GM19438 (cell line): ENCODE measurements around the gene MRFAP1.
A peak's percentile ranks its signal among the peaks of the same experiment; 100 is the strongest.
"Not testable (repeated sequence)": the region's sequence is repeated elsewhere in the genome, so short reads cannot be mapped to it uniquely, and the experiment has no call there.

ENCODE experiments used
- ATAC-seq: cut with Tn5 transposase; IDR thresholded peaks from one replicate; pipeline ENCODE4 v1.9.1; 2021; ENCODE audit warnings: low read depth; ENCODE audit not compliant: unreplicated experiment

MRFAP1 gene

DNA sequence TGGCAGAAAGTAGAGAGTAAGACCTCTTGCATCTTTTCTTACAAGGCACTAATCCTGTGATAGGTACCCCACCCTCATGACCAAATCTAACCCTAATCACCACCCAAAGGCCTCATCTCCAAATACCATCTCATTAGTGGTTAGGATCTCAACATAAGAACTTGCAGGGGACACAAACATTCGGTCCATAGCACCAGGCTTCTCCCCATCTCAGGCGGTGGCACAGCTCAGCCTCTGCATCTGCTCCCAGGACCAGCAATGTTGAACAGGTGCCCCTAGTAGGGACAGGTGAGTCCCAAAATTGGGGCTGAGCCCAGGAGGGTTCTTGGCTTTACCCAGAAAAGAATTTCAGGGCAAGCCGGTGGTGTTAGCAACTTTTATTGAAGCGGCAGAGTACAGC, 8.4 kb upstream of the MRFAP1 start:
- no peak for ATAC-seq

DNA sequence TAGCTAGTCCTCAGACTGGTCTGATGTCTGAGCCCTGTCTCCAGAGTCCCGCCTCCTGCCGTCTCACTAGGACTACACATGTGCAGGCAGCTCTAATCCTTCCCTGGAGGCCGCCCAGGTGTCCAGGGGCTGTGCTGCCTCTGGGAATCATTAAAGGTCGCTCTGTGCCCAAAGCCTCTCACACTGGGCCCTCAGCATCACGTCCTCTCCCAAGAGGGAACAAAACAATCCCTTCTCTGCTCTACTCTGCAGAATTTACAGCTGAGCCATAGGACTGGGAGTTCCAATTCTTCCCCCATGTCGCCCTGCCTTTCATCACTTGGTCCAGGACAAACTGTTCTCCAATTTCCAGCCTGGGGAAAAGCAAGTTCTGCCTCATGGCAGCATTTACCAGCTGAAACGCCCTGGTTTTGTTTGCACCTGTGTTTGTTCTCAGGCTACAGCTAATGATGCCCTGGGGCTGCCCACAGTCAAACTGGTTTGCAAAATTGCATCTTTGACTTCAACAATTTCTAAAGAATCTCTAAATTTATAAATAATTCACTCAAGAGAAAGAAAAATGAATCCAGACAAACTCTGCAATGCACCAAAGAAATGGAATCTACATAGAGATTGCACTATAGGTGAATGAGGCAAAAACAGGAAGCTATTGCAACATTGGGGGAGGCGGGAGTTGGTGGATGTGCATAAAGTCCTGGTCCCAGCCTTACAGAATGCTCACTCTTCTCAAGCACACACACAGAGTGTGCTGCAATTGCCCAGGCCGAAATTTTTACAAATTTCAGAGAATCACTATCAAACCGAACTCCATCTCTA, 7.2 kb upstream of the MRFAP1 start:
- ATAC-seq, result no peak

DNA sequence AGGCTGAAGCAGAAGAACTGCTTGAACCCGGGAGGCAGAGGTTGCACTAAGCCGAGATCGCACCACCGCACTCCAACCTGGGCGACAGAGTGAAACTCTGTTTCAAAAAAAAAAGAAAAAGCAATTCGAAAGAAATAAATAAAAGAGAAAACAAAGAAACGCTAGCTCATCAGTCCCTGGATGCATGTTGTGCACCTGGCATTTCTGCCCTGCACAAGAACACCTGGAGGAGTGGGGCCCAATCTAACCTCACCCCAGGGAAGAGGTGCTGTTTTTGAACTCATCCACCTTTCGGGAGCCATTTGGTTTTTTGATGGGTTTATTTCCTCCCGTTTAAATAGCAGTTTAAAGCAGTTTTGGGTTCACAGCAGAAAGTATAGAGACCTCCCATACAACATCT, 5.7 kb upstream of the MRFAP1 start:
- no peak for ATAC-seq

DNA sequence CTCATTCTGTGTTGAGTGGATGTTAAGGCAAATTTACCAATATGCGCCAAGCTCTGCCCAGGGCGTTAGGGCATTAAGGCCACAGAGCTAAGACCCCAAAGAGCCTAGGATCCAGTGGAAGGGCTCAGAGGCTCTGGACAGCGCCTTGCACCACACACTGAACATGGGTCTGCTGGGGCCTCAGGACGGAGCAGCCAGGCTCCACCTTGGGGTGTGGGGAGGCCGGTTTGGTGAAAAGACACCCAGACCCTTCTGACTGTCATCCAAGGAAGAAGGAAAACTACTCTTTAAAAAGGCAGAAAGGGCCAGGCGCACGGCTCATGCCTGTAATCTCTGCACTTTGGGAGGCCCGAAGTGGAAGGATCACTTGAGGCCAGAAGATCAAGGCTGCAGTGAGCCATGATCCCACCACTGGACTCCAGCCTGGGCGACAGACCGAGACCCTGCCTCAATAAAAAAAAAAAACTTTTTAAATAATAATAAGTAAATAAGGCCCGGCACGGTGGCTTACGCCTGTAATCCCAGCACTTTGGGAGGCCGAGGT, 1.3 kb upstream of the MRFAP1 start:
- ATAC-seq, result no peak

DNA sequence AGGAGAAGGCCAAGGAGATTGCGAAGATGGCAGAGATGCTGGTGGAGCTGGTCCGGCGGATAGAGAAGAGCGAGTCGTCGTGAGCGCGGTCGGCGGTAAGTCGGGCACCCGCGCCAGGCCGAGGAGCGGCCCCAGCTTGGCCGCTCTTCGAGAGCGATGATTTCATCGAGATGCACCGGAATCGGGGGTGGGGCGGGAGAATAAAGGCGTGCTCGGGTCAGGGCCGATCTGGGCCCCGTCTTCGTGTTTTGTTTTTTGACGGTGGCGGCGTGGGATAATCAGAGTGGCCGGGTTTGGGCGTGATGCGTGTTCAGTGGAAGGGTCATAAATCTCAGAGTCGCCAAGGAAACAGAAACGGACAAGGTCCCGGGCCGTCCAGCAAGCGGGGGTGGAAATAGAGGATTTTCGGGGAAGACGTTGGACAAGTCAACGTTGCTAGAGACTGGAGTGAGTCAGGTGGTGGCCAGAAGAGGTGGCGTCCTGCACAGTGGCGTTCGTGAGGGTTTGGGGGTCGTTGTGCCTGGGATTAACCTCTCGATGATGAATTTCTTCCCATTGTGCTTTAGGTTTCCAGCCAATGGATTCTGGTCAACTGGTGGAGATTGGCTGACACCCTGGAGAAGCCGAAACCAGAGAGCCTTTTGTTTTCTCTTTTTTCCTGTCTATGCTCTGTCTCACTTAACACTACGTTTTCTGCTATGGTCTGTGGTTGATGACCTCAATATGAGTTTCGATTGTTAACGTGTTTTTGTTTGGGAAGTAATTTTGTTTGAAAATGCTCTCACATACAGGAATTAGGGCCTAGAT, 882 bp downstream of the MRFAP1 start:
- ATAC-seq, result peak; percentile 37

DNA sequence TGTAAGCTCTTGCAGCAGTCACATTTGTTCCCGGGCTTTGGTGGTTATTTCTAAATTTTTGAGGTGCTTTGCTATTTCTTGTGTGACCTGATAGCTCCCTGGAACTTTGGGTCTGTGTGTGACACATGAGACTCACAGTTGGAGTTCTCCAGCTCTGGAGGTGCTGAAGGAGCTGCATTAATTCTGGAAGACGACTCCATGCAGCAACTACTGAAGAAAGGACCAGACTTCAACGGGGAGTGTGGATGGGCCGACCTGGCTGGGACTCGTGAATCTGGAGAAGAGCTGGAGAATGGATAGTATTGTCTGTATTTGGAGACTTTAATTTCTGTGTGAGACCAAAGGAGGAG, 1.5 kb downstream of the MRFAP1 start:
- no peak for ATAC-seq

DNA sequence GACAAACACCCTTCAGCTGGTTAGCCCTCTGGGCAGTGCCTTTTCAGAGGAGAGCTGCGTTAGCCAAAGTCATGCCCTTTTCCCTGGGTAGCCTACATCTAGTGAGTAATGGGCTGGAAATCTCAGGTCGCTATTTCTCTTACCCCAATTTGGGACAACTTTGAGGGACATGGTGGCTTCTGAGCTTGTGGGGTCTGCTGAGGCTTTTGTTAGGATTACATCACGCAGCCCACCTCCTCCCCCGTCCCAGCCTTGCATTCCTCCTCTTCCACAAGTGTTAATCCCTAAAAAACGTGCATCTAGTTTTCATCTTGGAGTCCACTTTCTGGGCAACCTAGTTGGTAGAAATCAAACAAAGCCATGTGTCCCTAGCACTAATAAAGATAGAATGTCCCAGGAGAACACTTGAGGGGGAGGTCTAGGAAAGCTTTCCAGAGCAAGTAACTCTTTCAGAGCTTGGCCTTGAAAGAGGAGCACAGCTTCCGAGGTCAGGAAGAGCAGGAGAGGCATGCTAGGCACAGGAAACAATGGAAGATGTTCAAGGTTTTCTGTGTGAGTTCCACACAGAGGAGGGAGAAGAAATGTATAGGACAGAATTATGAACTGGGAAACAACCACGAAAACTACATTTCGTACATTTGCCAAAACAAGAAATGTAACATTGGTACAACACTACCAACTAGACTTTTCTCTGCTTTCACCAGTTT, 2.8 kb downstream of the MRFAP1 start:
- ATAC-seq, result no peak

DNA sequence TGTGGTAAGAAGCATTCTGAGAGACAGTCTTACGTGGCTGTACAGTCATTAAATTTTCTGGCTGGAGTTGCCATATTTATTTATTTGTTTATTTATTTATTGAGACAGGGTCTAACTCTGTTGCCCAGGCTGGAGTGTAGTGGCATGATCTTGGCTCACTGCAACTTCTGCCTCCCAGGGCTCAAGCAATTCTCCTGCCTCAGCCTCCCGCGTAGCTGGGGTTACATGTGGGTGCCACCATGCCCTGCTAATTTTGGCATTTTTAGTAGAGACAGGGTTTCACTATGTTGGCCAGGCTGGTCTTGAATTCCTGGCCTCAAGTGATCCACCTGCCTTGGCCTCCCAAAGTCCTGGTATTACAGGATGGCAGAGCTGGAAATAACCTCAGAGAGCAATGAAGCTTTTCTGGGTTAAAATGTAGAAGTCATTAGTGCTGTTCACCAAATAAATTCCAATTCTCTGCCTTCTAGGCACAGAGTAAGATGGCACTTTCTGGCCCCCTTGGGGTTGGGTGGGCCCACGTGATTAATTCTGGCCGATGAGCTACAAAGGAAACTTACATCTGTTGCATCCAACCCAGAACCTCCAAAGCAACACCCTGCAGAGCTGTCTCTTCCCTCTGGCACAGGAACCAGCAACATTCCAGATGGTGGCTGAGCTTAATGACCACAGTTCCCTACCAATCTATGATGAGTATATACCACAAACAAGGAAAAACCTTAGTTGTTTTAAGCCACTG, 4.5 kb downstream of the MRFAP1 start:
- no peak for ATAC-seq

DNA sequence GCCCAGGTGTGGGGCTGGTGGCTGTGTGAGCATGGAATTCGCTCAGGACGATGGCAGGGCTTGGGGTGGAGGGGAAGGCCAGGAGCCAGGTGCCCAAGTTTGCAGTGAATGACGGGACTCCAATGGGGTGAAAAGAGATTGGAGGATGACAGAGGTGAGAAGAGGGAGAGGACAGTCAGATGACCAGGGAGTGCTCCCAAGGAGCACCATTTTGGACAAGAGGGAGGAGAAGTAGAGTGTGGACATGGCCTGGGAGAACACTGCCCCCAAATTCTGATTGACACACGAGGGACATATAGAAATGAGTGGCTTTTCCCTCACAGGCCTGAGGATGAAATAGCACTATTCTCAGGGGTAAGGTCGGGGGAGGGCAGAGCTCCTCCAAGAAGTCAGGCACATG, 6.7 kb downstream of the MRFAP1 start:
- ATAC-seq, result no peak

DNA sequence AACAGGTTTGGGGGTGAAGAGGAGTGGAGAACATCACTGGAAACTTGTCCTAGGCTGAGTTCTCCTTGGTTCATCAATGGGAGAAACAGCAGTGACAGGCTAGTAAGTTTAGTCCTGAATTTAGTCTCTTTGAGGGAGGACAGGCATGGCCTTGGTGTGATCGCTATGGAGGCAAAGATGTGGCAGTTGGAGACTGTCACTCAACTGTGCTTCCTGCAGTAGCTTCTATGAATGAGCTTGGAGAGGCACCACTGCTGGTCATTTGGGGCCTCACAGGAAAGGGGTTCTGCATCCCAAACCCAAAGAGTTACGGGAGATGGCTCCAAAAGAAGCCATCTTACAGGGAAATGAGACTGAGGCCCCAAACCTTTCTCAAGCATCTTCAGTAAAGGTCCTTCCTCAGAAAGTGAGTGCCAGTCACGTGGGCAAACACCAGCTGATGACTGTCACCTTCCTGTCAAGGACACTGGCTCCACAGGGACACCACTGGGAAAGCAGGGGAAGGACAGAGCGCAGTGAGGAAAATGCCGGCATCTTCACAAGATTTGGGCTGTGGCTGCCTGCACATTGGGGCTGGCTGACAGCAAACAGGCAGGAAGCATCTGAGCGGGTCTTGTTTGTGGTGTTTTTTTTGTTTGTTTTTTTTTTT, 7.2 kb downstream of the MRFAP1 start:
- ATAC-seq, result no peak

DNA sequence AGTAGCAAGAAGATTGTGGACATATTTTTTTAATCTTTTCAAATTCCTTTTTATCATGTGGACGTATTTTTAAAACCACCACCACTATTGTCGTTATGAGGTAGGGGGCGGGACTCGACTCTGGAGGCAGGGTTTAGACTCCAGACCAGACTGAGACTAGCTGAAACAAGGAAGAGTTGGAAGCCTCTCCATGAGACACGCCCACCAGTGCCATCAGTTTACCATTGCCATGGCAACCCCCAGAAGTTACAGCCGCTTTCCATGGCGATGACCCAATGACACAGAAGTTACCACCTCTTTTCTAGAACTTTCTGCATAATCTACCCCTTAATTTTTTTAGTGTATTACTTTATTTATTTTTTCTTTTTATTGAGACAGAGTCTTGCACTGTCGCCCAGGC, 8.7 kb downstream of the MRFAP1 start:
- ATAC-seq, result no peak

DNA sequence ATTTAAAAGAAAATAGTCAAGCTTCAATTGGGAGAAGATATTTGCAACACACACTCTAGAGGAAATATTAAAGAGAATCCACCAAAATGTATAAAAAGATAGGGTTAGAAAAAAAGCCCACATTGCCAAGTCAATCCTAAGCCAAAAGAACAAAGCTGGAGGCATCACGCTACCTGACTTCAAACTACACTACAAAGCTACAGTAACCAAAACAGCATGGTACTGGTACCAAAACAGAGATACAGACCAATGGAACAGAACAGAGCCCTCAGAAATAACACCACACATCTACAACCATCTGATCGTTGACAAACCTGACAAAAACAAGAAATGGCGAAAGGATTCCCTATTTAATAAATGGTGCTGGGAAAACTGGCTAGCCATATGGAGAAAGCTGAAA, 13.7 kb downstream of the MRFAP1 start:
- not testable (repeated sequence) for ATAC-seq

DNA sequence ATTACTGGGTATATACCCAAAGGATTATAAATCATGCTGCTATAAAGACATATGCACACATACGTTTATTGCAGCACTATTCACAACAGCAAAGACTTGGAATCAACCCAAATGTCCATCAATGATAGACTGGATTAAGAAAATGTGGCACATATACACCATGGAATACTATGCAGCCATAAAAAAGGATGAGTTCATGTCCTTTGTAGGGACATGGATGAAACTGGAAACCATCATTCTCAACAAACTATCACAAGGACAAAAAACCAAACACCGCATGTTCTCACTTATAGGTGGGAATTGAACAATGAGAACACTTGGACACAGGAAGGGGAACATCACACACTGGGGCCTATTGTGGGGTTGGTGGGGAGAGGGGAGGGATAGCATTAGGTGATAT, 14.8 kb downstream of the MRFAP1 start:
- ATAC-seq, result not testable (repeated sequence)

DNA sequence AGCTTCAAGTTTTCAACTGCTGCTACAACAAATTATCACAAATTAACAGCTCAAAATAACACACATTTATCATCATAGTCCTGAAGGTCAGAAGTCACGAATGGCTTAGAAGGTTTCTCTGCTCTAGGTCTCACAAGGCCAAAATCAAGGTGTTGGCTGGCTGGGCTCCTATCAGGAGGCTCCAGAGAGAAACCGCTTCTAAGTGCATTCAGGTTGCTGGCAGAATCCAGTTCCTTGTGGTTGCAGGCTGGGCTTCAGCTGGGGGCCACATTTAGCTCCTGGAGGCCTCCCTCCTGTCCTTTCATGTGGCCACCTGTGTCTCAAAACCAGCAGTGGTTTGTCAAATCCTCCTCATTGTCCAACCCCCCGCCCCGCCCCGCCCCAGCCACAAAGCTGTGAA, 15.4 kb downstream of the MRFAP1 start:
- ATAC-seq, result no peak

DNA sequence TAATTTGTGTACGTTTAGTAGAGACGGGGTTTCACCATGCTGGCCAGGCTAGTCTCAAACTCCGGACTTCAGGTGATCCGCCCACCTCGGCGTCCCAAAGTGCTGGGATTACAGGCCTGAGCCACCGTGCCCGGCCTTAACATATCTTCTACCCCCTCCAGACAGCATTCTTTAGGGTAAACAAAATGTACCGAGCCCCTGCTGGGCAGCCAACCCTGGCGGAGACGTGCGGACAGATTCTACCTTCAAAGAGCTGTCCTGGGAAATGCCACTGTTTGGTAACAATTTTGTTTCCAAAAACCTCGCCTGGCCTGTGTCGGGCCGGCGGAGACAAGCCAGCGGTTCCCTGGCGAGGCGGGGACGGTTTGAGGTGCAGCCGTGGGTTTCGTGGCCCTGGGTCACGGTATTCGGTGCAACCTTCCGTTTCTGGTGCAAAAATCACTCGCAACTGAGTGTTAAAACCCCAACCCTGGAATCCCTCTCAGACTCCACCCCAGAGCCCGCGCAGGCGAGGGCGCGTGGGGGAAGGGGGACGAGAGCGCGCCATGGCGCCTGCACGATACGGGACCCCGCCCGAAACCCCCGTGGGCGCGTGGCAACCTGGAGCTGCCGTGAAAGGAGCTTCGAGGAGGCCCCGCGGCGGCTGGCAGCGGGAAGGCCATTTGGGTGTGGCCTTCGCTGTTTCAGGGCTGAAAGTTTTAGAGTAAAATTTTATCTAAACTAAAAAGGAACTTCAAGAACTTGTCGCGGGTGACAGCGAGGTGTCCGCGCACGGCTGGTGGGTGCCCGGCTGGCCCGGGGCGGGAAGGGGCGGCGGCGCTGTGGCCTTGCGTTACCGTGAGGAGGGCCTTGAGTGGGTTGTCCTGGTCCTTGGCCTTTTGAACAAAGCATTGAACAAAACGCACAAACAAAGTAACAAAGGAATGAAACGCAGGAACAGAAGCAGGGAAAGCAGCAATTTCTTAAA, 17.0 kb downstream of the MRFAP1 start:
- no peak for ATAC-seq

DNA sequence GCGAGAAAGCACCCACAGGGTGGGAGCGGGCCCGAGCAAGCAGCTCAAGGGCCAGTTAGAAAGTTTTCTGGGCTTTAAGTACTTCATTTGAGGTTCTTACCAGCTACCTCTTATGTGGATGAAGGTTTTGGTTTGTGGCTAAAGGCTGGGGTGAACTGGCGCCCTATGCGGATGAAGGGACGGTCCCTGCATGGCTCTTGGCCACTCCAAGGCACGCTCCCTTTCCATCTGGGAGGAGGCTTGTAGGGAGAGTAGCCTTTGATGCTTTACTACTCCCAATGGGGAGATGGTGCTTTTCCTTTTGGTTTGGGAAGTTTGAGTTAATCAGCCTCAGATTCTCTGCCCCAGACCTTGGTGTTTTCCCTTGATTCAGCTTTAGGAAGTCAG, 17.7 kb downstream of the MRFAP1 start:
- no peak for ATAC-seq

DNA sequence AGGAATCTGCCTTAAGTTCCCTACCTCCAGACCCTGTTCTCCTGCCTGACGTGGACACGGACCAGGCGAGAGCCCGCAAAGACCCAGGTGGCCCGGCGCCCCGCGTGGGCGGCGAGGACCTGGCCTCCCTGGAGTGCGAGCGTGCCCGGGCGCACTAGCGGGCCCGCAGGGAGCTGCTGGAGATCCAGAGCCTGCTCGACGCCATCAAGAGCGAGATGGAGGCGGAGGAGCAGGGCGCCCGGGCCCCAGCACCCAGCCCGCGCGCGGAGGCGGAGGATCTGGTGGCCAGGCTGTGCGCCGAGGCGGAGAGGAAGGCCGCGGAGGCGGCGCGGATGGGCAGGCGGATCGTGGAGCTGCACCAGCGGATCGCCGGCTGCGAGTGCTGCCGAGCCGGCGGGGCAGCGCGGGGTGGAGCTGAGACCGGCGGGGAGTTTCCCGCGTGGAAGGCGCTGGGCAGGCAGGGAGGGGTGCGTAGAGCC, 18.2 kb downstream of the MRFAP1 start:
- ATAC-seq, result no peak

DNA sequence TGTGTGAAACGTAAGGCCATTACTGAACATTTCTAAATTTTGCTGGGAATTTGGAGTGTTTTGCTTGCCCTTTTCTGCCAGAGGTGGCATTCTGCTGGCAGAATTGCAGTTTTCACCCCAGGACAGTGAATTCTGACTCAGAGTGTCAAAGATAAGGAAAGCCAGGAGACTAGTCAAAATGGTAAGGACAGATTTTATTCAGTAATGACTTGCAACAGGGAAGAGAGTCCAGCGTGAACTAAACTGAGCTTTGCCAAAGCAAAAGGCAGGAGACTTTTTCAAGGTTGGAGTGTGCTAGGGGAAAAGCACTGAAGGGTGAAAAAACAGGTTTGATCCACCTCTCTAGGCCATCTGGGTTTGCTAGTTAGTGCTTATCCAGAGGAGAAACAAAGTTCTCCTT, 19.4 kb downstream of the MRFAP1 start:
- ATAC-seq, result no peak

DNA sequence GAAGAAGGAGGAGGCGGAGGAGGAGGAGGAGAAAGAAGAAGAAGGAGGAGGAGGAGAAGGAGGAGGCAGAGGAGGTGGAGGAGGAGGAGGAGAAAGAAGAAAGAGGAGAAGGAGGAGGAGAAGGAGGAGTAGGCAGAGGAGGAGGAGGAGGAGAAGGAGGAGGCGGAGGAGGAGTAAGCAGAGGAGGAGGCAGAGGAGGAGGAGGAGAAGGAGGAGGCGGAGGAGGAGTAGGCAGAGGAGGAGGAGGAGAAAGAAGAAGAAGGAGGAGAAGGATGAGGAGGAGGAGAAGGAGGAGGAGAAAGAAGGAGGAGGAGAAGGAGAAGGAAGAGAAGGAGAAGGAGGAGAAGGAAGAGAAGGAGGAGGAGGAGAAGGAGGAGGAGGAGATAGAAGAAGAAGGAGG, 19.9 kb downstream of the MRFAP1 start:
- no peak for ATAC-seq
